ENCODE measurements around the gene MYL9. TPM values are rescaled to one million over a fixed set of nuclear protein-coding genes. Genes with fewer than 3 reads are reported as not detected.

The MYL9 gene
- total RNA-seq, 2 donors from 2014 or later: 49.3 to 582 TPM

DNA sequence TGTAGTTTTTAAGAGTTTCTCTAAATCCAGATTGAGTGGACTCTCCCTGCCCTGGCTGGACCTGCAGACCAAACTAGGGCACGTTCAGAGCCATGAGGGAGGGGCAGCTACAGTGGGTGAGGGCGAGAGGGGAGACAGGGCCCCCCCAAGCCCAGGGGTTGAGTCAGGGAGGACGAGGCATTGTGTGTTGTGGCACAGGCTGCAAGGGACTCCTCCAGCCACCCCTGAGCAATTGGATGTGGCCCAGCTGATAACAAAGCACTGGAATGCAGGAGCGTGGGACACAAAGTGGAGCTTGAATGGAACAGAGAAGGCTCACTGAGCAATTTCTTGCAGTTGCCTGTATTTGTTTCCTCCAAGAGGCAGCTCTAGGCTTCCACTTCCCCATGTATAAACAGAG lies 43.5 kb upstream of the MYL9 start:
- no peaks in the 10 kb centered on the region for H3K27me3 ChIP-seq
- H3K9ac ChIP-seq (ENCODE audit: low read depth in 2 of 2, low read length in 2 of 2): no peak overlapping the region
- intact Hi-C loops (cut with DNase I): no loop called here
- H3K27ac ChIP-seq: no peak overlapping the region
- no peak for DNase-seq
- H3K9me3 ChIP-seq: no peaks in the 10 kb centered on the region
- no peaks in the 10 kb centered on the region for H3K4me1 ChIP-seq
- TF ChIP-seq CTCF (IDR thresholded peaks at IDR 0.05): no peak
- peaks cover 6% of the 10 kb centered on the region for H3K36me3 ChIP-seq
- no peak overlapping the region for H3K4me3 ChIP-seq

GRCh38 chr20:36498386-36499179 lies 42.7 kb upstream of the MYL9 start:
- Histone ChIP-seq H3K4me1 (no peaks in the 10 kb centered on the region), H3K9me3 (no peaks in the 10 kb centered on the region), H3K36me3 (peaks cover 6% of the 10 kb centered on the region), H3K4me3 (no peak overlapping the region), H3K27me3 (no peaks in the 10 kb centered on the region), H3K27ac (no peak overlapping the region), H3K9ac (ENCODE audit: low read depth in 2 of 2, low read length in 2 of 2) (no peak overlapping the region)
- DNase-seq: no peak
- intact Hi-C loops (cut with DNase I): no loop called here
- no peak for TF ChIP-seq CTCF (IDR thresholded peaks at IDR 0.05)

- Histone ChIP-seq H3K4me1 (no peaks in the 10 kb centered on the region), H3K36me3 (peaks cover 6% of the 10 kb centered on the region), H3K27ac (no peak overlapping the region), H3K9me3 (no peaks in the 10 kb centered on the region), H3K27me3 (no peaks in the 10 kb centered on the region), H3K4me3 (no peak overlapping the region), H3K9ac (ENCODE audit: low read depth in 2 of 2, low read length in 2 of 2) (no peak overlapping the region)
- intact Hi-C loops (cut with DNase I): no loop called here
- no peak for TF ChIP-seq CTCF (IDR thresholded peaks at IDR 0.05)
- DNase-seq: no peak
These were observed 42.1 kb upstream of the MYL9 start for GRCh38 chr20:36499211-36499610.

- intact Hi-C loops (cut with DNase I): no loop called here
- peaks cover 6% of the 10 kb centered on the region for H3K36me3 ChIP-seq
- no peak overlapping the region for H3K27ac ChIP-seq
- H3K9ac ChIP-seq (ENCODE audit: low read depth in 2 of 2, low read length in 2 of 2): no peak overlapping the region
- DNase-seq: no peak
- no peak for TF ChIP-seq CTCF (IDR thresholded peaks at IDR 0.05)
- H3K9me3 ChIP-seq: no peaks in the 10 kb centered on the region
- no peaks in the 10 kb centered on the region for H3K4me1 ChIP-seq
- no peak overlapping the region for H3K4me3 ChIP-seq
- H3K27me3 ChIP-seq: no peaks in the 10 kb centered on the region
These were observed 41.4 kb upstream of the MYL9 start for GRCh38 chr20:36499723-36500501.

DNA sequence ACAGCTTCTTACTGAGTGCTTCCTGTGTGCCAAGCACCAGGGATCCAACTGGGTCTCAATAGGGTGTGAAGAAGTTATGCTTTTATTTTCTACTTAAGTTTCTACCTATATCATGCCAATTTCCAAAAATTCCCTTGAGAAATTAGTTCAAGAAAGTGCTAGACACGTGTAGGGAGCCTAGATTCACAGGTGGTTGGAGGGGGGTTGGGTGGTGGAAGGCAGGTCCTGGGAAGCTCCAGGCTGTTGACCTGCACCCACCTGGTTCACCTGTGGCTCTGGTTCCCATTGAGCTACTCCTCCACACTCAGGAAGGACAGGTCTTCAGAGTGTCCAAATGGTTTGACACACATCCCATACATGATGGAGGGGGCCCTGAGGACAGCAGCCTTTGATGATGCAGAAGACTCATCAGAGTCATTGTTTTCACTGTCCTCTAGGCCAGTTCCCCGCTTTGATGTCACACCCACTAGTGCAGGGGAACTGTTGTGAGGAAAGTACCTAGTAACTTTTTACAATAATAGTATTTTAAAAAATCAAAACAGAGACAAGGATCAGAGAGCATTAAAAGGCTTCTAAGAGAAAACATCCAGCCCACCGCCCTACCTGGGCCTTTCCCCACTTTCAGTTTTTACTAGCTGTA lies 39.8 kb upstream of the MYL9 start:
- TF ChIP-seq CTCF (IDR thresholded peaks at IDR 0.05): no peak
- Histone ChIP-seq H3K27ac (no peak overlapping the region), H3K27me3 (no peaks in the 10 kb centered on the region), H3K9me3 (no peaks in the 10 kb centered on the region), H3K4me1 (no peaks in the 10 kb centered on the region), H3K36me3 (peaks cover 6% of the 10 kb centered on the region), H3K9ac (ENCODE audit: low read depth in 2 of 2, low read length in 2 of 2) (no peak overlapping the region), H3K4me3 (no peak overlapping the region)
- no peak for DNase-seq
- intact Hi-C loops (cut with DNase I): no loop called here
